ENCODE measurements around the gene CHRNG.

The CHRNG gene

DNA sequence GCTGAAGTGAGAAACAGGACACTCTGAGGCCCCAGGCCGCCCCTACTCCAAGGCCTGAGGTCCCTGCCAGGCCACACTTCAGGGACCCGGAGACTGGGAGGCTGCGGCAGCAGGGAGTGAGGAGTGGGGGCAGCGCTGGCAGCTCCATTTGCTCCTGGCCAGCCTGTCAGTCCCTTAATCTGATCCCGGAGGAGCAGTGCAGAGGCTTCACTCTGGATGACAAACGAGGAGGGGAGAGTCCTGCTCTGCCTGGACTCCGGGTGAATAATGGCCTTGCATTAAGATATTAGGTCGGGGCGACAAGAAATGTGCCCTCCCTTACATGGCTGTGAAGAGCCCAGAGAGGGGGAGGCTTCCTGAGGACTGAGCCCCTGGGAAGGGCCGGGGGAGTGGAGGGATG lies 33.6 kb upstream of the CHRNG start:
- peak in 1 of 3 experiments; percentile 12 for DNase-seq

DNA sequence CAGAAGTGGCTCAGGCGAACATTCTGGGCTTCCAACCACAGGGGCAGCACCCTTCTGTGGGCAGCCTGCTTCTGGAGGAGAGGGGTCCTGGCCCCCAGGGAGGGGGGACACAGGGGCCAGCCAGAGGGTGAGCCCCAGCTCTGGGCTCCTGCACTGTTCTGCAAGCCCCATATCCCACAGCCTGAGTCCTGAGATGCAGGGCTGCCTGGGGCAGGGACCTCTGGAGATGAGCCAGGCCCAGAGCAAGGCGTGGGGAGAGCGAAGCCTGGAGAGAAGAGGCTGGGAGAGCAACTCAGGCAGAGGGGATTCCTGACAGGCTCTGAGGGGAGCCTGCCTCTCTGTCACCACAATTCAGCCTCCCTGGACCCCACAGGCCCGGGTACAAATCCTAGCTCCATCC lies 32.8 kb upstream of the CHRNG start:
- no peak for DNase-seq

DNA sequence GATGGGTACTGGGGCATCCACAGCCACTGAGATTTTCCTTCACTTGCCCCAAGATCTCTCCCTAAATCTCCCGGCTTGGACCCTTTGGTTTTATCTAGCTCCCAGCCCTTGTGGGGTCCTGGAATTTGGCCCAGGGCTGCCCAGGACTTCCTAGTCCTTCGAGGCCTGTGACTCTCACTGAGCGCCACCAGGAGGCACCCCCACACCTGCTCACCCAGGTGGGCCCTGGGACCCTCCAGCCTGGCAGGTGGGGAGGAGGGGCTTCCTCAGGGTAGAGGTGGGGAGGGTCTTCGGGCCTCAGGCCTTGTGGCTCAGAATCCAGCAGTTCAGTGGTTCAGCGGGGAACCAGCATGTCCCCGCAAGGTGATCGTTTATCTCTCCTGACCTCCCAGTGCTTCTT lies 31.2 kb upstream of the CHRNG start:
- DNase-seq: no peak

GRCh38 chr2:232511336-232511890 lies 28.1 kb upstream of the CHRNG start:
- DNase-seq: peak in 2 of 3 experiments; percentile 79 to 93

- peak in 2 of 3 experiments; percentile 73 to 92 for DNase-seq
These were observed 26.9 kb upstream of the CHRNG start for GRCh38 chr2:232512602-232513001.

- DNase-seq: peak in 1 of 3 experiments; percentile 58
These were observed 26.1 kb upstream of the CHRNG start for GRCh38 chr2:232513353-232513752.

GRCh38 chr2:232515639-232516038 lies 23.9 kb upstream of the CHRNG start:
- DNase-seq: no peak

DNA sequence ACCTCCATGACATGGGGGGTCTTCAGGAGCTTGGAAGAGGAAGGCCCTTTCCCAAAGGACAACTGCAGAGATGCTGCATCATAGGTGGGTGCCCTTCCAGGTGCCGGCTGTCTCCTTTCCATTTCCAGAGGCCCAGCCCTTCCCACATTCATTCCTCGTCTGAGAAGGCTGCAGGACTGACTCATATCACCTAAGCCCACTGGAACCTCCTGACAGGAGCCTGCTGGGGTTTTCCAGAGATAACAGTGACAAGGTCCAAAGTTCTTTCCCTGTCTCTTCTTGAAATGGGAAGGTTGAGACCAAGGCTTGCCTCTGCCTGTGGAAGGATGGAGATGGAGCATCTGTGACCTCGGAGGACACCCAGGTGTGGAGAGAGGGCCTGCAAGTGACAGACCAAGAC lies 22.9 kb upstream of the CHRNG start:
- DNase-seq: no peak

- no peak for DNase-seq
These were observed 20.6 kb upstream of the CHRNG start for GRCh38 chr2:232518844-232519243.

- peak in 2 of 3 experiments; percentile 28 to 47 for DNase-seq
These were observed 19.7 kb upstream of the CHRNG start, which contains the start of gene PRSS56 for GRCh38 chr2:232519581-232520438. TSS of gene PRSS56 (plus strand) at chr2:232520388. CDS start at chr2:232520599, 211 bp downstream.

DNA sequence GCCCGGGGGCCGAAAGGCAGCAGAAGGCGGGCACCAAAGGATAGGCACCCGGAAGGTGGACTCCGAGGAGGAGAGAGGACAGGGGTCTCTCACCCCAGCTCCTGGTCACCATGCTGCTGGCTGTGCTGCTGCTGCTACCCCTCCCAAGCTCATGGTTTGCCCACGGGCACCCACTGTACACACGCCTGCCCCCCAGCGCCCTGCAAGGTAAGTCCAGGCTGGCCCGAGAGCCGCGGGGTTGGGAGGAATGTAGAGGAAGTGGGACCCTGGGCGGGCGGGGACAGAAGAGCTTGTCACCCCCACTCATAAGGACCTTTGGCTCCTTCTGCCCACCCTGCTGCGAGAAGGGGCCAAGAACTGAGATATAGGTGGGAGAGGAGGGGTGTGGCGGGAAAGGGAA lies 19.0 kb upstream of the CHRNG start:
- no peak for DNase-seq

- no peak for DNase-seq
These were observed 18.4 kb upstream of the CHRNG start for GRCh38 chr2:232521098-232521497.

- peak in 2 of 3 experiments; percentile 43 to 61 for DNase-seq
These were observed 17.4 kb upstream of the CHRNG start for GRCh38 chr2:232521959-232522622.

DNA sequence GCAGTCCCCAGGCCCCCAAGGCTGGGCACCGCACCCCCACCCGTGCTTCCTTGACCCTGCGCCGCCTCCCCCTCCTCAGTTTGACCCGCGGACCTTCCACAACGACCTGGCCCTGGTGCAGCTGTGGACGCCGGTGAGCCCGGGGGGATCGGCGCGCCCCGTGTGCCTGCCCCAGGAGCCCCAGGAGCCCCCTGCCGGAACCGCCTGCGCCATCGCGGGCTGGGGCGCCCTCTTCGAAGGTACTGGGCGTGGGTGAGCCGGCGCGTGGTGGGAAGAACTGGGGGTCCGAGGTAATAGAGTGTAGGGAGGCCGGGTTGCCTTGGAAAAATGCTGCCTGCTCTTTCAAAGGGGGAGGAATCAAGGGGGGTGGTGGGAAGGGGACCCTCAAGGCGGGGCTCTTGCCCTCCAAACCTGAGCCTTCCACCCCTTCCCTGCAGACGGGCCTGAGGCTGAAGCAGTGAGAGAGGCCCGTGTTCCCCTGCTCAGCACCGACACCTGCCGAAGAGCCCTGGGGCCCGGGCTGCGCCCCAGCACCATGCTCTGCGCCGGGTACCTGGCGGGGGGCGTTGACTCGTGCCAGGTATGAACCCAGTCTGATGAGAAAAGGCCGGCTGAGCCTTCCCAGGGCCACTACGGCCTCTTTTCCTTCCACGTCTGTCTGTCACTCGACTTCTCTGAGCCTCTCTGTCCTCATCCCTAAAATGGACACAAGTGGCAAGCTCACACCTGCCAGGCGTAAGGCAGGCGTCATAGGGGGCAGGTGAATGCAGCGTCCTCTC lies 16.7 kb upstream of the CHRNG start:
- no peak for DNase-seq

DNA sequence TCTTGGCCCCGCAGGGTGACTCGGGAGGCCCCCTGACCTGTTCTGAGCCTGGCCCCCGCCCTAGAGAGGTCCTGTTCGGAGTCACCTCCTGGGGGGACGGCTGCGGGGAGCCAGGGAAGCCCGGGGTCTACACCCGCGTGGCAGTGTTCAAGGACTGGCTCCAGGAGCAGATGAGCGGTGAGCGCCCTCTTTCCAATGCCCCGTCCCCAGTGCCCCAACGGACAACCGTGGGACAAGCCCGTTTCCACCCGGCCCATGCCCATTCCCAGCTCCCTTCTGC lies 16.1 kb upstream of the CHRNG start:
- no peak for DNase-seq

DNA sequence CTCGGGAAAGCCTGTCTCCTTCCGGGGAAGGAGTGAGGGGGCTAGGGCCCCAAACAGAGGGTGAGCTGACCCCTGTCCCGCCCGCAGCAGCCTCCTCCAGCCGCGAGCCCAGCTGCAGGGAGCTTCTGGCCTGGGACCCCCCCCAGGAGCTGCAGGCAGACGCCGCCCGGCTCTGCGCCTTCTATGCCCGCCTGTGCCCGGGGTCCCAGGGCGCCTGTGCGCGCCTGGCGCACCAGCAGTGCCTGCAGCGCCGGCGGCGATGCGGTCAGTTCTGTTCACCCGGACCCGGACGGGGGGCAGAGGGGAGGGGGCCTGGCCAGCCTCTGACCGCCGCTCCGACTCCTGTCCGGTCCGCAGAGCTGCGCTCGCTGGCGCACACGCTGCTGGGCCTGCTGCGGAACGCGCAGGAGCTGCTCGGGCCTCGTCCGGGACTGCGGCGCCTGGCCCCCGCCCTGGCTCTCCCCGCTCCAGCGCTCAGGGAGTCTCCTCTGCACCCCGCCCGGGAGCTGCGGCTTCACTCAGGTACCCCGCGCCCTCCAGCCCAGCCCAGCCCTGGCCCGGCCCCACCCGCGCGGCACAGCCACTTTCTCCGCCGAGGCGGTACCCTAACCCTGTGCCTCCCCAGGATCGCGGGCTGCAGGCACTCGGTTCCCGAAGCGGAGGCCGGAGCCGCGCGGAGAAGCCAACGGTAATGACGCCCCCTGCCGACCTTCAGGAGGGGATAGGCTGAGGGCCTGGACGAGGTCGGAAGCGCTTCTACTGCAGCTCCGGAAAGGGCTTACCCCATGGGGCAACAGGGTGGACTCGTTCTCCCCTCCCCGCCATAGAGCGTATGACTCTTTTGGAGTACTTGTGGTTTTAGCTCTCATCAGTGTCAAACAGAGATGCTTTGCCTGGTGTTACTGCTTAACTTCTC lies 15.6 kb upstream of the CHRNG start:
- peak in 2 of 3 experiments; percentile 45 to 50 for DNase-seq

- no peak for DNase-seq
These were observed 14.7 kb upstream of the CHRNG start for GRCh38 chr2:232524771-232525170.

DNA sequence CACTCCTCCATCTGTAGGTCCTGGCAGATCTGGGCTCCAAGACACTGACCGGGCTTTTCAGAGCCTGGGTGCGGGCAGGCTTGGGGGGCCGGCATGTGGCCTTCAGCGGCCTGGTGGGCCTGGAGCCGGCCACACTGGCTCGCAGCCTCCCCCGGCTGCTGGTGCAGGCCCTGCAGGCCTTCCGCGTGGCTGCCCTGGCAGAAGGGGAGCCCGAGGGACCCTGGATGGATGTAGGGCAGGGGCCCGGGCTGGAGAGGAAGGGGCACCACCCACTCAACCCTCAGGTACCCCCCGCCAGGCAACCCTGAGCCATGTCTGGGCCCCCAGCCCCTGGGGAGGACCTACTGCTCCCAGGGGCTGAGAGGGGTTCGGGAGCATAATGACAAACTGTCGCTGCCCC lies 14.3 kb upstream of the CHRNG start:
- no peak for DNase-seq

DNA sequence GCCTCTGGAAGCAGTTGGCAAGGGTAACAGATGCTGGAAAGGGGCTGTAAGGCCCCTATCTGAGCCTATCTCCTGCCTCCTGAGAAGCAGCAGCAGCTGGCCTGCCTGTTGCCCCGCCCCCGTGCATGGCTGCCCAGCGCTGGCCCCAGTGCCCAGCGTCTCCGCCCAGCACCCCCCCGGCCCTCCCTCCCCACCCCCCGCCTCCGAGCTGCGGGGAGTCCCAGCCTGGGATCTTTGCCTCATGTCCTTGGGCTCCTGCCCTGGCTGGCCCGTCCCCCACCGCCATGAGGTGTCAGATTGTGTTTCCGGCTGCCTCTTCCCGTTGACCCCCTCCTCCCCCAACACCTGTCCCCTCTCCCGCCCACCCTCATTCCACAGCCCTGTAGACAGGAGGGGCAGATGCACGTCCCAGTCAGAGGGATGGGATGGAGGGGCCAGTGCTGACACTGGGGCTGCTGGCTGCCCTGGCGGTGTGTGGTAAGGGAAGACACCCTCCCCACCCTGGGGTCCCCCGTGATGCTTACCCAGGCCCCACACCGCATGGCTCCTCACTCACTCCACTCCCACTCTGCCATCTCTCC lies 13.6 kb upstream of the CHRNG start, which contains the start of gene CHRND:
TSS of gene CHRND (plus strand) at position 370 of the 581 bp plus-strand sequence. CDS start at position 426, 56 bp downstream.
- DNase-seq: peak in 2 of 3 experiments; percentile 15 to 62

GRCh38 chr2:232526372-232526941 lies 13.0 kb upstream of the CHRNG start:
- no peak for DNase-seq

GRCh38 chr2:232527905-232528470 lies 11.5 kb upstream of the CHRNG start:
- no peak for DNase-seq

Measured in NCI-H1417 (cell line).